Measurements from ENCODE around the gene CNPPD1.

CNPPD1 gene

GRCh38 chr2:219178377-219179175, 1.9 kb upstream of the CNPPD1 start:
- DNase-seq: peak; percentile 30

GRCh38 chr2:219177552-219178376, 1.0 kb upstream of the CNPPD1 start, which contains the start of gene RETREG2:
Gene RETREG2, plus strand, starts transcription at chr2:219178275. Its CDS starts 78 bp downstream, at chr2:219178353.
- peak; percentile 85 for DNase-seq

GRCh38 chr2:219175928-219176817, 552 bp downstream of the CNPPD1 start:
- DNase-seq: peak; percentile 48

GRCh38 chr2:219175486-219175885, 1.2 kb downstream of the CNPPD1 start:
- no peak for DNase-seq

GRCh38 chr2:219174801-219175200, 1.9 kb downstream of the CNPPD1 start:
- DNase-seq: no peak

GRCh38 chr2:219174146-219174545, 2.6 kb downstream of the CNPPD1 start:
- DNase-seq: no peak

GRCh38 chr2:219173176-219173575, 3.5 kb downstream of the CNPPD1 start:
- DNase-seq: no peak

- DNase-seq: no peak
Measured at GRCh38 chr2:219172231-219173154, 4.2 kb downstream of the CNPPD1 start.

GRCh38 chr2:219171231-219171651, 5.5 kb downstream of the CNPPD1 start:
- DNase-seq: peak; percentile 89

- DNase-seq: no peak
Measured at GRCh38 chr2:219169930-219170654, 6.6 kb downstream of the CNPPD1 start, which contains the start of gene SLC23A3. Gene SLC23A3, minus strand, starts transcription at chr2:219170029. Its CDS starts 45 bp downstream, at chr2:219169984.

- DNase-seq: no peak
Measured at GRCh38 chr2:219168932-219169331, 7.8 kb downstream of the CNPPD1 start.

- DNase-seq: no peak
Measured at GRCh38 chr2:219168526-219168925, 8.2 kb downstream of the CNPPD1 start.

GRCh38 chr2:219167997-219168396, 8.7 kb downstream of the CNPPD1 start:
- DNase-seq: no peak

- DNase-seq: no peak
Measured at GRCh38 chr2:219165058-219165911, 11.4 kb downstream of the CNPPD1 start.

GRCh38 chr2:219163156-219163555, 13.6 kb downstream of the CNPPD1 start:
- no peak for DNase-seq

GRCh38 chr2:219161097-219161496, 15.6 kb downstream of the CNPPD1 start:
- DNase-seq: no peak

- peak; percentile 92 for DNase-seq
Measured at GRCh38 chr2:219160186-219161017, 16.3 kb downstream of the CNPPD1 start, which contains the start of gene NHEJ1. Gene NHEJ1, minus strand, starts transcription at chr2:219160815. Its CDS starts 2,453 bp downstream, at chr2:219158362.

GRCh38 chr2:219159771-219160185, 16.9 kb downstream of the CNPPD1 start:
- peak; percentile 6 for DNase-seq

All from fibroblast of skin of back (primary cell).